T47D (cell line): ENCODE measurements around the gene FUT8.
"Not testable (repeated sequence)": the region's sequence is repeated elsewhere in the genome, so short reads cannot be mapped to it uniquely, and the experiment has no call there.

Experiments used
- DNase-seq, 2 experiments: peaks; one replicate each; pipeline versions ENCODE4 v3.0.0 to v3.0.0-alpha.2; 2011 to 2012; ENCODE audit warnings: low read depth in 1 of 2, low spot score in 1 of 2
- JUND ChIP-seq: IDR thresholded peaks from 2 replicates; pipeline ENCODE4 v1.6.1; 2012; ENCODE audit warnings: low read depth
- in situ Hi-C: cut with HindIII; loops from 2 replicates; pipeline ENCODE4 v1.10.0; 2016; ENCODE audit warnings: low sequenced_read_pairs, low pct_unique_long_range_greater_than_20kb

The FUT8 gene

DNA sequence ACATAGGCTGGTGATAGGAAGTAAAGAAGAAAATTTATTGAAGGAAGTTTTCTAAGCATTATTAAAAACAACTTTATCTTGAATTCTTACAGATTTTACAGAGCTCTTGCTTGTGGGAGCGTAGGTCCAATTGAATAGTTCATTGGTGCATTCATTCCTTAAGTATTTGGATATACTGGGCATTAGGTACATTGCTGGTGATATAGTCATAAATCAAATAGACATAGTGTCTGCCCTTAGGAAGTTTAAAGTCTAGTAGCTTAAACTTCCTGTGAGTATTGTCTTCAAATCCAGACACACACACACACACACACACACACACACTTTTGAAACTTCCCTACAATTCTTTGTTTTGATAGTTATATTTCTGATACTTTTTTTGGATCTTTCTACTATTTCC is 226.7 kb downstream of the FUT8 start:
- no peak for TF ChIP-seq JUND
- in situ Hi-C loops, result no loop called here
- DNase-seq, result no peak

DNA sequence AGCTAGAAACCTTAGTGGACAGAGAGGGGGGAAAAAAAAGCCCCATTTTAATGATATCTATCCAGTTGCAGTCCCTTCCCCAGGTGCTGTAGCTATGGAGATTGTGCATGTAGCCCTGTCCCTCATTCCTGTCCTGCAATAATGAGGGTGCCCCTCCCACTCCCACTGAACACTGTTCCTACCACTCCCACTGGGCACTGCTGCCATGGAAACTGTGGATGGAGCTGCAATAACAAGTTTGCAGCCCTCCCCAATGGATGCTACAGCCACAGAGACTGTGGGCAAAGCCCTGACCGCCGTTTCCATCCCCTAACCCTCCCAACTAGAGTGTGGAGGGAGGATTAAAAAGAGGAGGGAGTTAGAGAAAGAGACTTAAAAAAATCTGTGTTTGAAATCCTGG is 238.3 kb downstream of the FUT8 start:
- no peak for TF ChIP-seq JUND
- no peak for DNase-seq
- in situ Hi-C loops, result no loop called here

DNA sequence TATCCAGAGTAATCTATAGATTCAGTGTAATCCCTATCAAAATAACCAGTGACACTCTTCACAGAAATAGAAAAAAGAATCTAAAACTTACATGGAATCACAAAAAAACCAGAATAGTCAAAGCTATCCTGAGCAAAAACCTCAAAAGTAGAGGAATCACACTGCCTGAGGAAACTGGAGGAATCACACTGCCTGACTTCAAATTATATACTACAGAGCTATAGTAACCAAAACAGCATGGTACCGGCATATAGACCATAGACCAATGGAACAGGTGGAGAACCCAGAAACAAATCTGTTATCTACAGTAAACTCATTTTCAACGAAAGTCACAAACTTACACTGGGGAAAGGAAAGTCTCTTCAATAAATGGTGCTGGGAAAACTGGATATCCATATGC is 244.0 kb downstream of the FUT8 start:
- in situ Hi-C loops, result no loop called here
- no peak for TF ChIP-seq JUND
- DNase-seq, result no peak

DNA sequence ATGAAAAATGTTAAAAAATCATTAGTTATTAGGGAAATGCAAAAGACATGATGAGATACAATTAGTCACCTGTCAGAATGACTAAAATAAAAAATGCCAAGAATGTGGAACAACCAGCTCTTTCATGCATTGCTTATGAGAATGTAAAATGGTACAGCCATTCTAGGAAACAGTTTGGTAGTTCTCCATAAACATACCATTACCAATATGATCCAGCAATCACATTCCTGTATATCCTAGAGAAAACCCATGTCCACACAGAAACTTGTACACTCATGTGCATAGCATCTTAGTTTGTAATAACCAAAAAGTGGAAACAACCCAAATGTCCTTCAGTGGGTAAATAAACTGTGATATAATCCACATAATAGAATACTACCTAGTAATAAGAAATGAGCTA is 245.7 kb downstream of the FUT8 start:
- TF ChIP-seq JUND, result no peak
- in situ Hi-C loops, result no loop called here
- DNase-seq, result peak in 1 of 2 experiments; percentile 42

DNA sequence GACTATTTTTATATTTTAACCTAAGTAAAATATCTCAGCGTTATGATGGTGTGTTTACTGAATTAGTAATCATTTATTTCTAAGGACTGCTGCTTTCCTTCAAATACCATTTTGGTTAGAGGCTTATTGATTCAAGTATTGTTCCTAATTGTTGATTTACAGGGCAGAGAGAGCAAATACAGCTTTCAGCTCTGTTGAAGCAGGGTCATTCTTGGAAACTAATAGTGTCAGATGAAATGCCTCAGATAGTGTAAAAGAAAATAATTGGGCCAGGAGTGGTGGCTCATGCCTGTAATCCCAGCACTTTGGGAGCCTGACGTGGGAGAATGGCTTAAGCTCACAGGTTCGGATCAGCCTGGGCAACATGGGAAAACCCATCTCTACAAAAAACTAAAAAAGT is 249.3 kb downstream of the FUT8 start:
- no peak for DNase-seq
- TF ChIP-seq JUND, result no peak
- in situ Hi-C loops, result no loop called here

DNA sequence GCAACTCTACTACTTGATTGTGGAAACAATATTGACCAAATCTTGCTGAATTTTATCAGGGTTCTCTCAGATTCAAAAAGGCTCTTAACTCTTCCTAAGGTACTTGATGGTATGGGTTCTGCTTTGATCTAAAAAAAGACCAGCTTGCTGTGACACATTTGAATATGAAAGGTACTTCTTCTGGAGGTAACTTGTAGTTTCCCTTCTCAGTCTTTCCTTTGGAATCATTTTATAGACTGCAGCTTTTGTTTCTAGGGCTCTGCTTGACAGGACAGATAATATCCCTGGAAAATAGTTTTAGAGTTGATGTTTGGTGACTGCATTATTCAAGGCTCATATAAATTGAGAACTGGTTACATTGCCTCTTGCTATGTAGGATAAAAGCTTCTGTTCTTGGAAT is 251.9 kb downstream of the FUT8 start:
- DNase-seq, result no peak

DNA sequence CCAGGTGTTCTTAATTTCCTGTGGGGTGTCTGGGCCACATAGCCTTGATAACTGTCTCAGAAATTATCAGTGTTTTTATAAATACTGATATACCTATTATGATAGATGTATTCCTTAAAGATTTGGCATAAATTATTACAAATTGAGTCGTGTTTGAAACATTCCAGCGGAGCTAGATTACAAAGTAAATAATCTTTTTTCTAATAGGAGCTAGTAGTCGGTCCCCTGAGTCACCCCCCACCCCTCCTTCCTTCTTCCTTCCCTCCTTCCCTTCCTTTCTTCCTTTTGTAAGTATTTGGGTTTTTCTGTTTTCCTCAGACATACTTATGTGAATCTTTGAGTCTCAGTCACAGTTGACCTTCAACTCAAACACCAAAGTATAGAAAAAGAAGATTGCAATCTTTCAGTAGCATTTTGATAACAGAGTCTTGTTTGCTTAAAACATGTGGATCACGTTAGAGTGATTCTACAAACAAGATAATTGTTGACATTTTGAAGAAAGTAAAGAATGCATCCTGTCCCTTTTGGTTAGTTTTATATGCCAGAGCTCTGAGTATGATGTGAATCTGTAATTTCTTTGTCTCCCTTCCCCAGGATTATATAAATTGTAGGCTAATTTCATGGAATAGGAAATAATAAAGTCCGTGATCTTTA is 264.0 kb downstream of the FUT8 start:
- DNase-seq, result no peak
- no peak for TF ChIP-seq JUND
- in situ Hi-C loops, result no loop called here

More for the DNA sequence above, 251.9 kb downstream of the FUT8 start:
- no peak for TF ChIP-seq JUND
- in situ Hi-C loops, result no loop called here

DNA sequence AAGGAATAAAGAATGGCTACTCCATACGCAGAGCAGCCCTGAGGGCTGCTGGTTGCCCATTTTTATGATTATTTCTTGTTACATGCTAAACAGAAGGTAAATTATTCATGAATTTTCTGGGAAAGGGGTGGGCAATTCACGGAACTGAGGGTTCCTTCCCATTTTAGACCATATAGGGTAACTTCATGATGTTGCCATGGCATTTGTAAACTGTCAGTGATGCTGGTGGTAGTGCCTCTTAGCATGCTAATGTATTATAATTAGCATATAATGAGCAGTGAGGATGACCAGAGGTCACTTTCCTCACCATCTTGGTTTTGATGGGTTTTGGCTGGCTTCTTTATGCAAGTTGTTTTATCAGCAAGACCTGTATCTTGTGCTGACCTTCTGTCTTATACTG is 273.0 kb downstream of the FUT8 start:
- in situ Hi-C loops, result no loop called here
- no peak for TF ChIP-seq JUND
- DNase-seq, result no peak

DNA sequence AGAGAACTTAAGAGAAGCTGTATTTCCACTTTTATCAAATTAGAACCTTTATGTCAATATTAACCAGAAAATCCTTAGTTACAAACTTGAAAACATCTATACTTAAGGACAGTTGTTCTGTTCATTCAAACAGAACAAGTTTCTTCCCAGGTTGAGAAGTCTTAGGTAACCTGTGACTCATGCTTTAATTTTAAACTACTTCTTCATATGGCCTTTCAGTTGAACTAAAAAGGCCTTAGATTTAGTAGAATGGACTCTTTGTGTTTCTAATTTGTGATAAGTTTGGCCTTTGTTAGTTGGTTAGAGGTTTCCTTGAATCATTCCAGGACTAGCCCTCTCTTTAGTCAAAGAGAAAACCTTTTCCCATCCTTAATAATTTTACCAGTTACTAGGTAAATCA is 274.2 kb downstream of the FUT8 start:
- no peak for TF ChIP-seq JUND
- no peak for DNase-seq
- in situ Hi-C loops, result no loop called here

DNA sequence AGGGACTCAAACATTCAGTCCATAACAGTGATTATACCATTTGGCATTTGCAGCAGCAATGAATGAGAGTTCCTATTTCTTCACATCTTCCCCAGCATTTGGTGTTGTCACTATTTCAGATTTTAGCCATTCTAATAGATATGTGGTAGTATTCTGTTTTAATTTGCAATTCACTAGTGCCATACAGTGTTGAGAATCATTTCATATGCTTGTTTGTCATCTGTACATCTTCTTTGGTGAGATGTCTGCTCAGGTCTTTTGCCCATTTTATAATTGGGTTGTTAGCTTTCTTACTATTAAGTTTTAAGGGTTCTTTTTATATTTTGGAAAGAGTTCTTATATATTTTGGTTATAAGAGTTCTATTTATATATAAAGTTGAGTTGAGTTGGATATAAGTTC is 276.5 kb downstream of the FUT8 start:
- DNase-seq, result no peak
- no peak for TF ChIP-seq JUND
- in situ Hi-C loops, result no loop called here

DNA sequence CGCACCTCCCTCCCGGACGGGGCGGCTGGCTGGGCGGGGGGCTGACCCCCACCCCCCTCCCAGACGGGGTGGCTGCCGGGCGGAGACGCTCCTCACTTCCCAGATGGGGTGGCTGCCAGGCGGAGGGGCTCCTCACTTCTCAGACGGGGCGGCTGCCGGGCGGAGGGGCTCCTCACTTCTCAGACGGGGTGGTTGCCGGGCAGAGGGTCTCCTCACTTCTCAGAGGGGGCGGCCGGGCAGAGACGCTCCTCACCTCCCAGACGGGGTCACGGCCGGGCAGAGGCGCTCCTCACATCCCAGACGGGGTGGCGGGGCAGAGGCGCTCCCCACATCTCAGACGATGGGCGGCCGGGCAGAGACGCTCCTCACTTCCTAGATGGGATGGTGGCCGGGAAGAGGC is 280.0 kb downstream of the FUT8 start:
- DNase-seq, in situ Hi-C loops: not testable (repeated sequence)

DNA sequence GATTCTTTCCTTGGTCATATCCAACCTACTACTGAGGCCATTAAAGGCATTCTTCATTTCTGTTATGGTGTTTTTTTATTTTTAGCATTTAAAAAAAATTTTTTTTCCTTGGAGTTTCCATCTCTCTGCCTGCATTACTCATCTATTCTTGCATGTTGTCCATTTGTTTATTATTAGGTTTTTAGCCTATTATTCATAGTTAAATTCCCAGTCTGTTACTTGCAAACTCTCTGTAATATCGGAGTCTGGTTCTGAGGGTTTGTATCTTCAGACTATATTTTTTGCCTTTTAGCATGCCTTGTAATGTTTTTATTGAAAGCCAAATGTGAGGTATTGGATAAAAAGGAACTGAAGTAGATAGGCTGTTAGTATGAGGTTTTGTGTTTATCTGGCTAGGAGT is 284.3 kb downstream of the FUT8 start:
- in situ Hi-C loops, result no loop called here
- no peak for DNase-seq
- no peak for TF ChIP-seq JUND

DNA sequence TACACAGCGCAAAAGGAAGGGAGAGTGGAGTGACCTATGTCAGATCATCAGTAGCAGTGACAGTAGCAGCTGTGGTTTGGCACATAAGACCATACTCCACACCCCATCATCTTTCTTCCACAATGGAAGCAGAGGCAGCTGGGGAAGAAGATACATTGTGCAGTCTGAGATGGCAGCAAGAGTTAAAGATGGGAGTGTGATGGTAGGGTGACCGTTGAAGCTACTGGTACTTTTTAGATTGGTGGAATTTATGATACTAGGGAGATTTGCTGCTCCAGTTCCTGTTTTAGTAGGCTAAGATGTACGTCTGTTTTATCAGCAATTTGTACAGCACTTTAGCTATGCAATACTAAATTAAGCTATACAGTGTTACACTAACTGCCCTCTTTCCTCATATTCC is 291.0 kb downstream of the FUT8 start:
- in situ Hi-C loops, result no loop called here
- no peak for TF ChIP-seq JUND
- DNase-seq, result no peak

DNA sequence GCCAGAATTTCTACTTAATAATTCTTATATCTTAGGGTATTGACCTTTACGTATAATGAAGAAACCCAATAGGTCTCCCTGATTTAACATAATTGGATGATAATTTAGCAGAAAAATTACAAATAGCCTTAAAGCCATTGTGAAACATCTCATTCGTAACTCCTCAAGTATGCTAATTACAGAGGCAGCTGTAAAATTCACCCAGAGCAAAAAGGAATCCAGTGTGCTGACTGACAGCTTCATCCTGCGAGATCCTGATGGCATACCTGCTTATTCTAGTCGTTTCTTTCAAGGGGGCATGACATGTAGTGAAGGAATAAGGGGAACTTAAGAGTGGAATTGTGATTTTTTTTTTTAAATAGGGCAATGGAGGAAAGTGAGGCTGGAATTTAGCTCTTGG is 291.5 kb downstream of the FUT8 start:
- DNase-seq, result no peak
- TF ChIP-seq JUND, result no peak
- in situ Hi-C loops, result no loop called here
